SK-N-SH (cell line): ENCODE data around the gene ERICH3.

Experiments
- CTCF ChIP-seq: fragments of 200-600 bp; sonication (generic); IDR thresholded peaks from 2 replicates; pipeline ENCODE4 v1.6.1; 2017; ENCODE audit warnings: antibody characterized with exemption, mild to moderate bottlenecking, moderate library complexity
- ELF1 ChIP-seq: IDR thresholded peaks from 2 replicates; pipeline ENCODE4 v1.4.0; 2012
- FOXM1 ChIP-seq: IDR thresholded peaks from 2 replicates; pipeline ENCODE4 v1.4.0; 2012; ENCODE audit warnings: low read depth, mild to moderate bottlenecking
- JUND ChIP-seq: IDR thresholded peaks from 2 replicates; pipeline ENCODE4 v1.4.0; 2012
- NFIC ChIP-seq: IDR thresholded peaks from 2 replicates; pipeline ENCODE4 v1.4.0; 2012; ENCODE audit warnings: borderline replicate concordance
- SMC3 ChIP-seq: IDR thresholded peaks from 2 replicates; pipeline ENCODE4 v1.6.1; 2012; ENCODE audit warnings: low read depth, low read length, improper control_type of control experiment
- TAF1 ChIP-seq: IDR thresholded peaks from 2 replicates; pipeline ENCODE4 v1.6.1; 2012; ENCODE audit warnings: low read depth, mild to moderate bottlenecking, low read length, moderate library complexity, borderline replicate concordance
- TCF12 ChIP-seq: IDR thresholded peaks from 2 replicates; pipeline ENCODE4 v1.4.0; 2012
- TF ChIP-seq, protein P1 (sequence below): IDR thresholded peaks from 2 replicates; pipeline ENCODE4 v1.6.1; 2012; ENCODE audit warnings: mild to moderate bottlenecking, low read depth, low read length, moderate library complexity
- TF ChIP-seq, protein P2 (sequence below): IDR thresholded peaks from 2 replicates; pipeline ENCODE4 v1.4.0; 2012; ENCODE audit warnings: low read depth, borderline replicate concordance
- TF ChIP-seq, protein P3 (sequence below): IDR thresholded peaks from 2 replicates; pipeline ENCODE4 v1.4.0; 2012; ENCODE audit warnings: low read depth

DNA sequence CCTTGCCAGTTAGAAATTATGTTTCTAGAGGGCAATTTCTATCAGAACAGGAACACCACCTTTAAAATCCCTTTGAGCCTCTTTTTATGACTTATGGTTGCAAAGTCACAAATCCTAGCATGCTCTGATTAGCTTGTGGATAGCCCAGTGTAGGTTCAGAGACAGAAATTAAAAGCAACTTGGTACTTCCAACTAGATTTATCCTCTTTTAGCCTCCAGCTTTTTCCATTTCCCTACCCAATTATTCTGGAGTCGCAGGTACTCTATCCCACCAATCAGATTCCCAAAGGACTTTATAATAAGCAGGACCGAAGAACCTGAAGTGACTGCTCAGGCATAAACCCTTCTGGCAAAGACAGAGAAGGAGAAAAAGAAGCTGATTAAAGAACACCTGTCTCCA lies 127.8 kb downstream of the ERICH3 start:
- TF ChIP-seq CTCF, result no peak
- no peak for TF ChIP-seq NFIC
- TF ChIP-seq FOXM1, result no peak
- TF ChIP-seq, protein P1, sequence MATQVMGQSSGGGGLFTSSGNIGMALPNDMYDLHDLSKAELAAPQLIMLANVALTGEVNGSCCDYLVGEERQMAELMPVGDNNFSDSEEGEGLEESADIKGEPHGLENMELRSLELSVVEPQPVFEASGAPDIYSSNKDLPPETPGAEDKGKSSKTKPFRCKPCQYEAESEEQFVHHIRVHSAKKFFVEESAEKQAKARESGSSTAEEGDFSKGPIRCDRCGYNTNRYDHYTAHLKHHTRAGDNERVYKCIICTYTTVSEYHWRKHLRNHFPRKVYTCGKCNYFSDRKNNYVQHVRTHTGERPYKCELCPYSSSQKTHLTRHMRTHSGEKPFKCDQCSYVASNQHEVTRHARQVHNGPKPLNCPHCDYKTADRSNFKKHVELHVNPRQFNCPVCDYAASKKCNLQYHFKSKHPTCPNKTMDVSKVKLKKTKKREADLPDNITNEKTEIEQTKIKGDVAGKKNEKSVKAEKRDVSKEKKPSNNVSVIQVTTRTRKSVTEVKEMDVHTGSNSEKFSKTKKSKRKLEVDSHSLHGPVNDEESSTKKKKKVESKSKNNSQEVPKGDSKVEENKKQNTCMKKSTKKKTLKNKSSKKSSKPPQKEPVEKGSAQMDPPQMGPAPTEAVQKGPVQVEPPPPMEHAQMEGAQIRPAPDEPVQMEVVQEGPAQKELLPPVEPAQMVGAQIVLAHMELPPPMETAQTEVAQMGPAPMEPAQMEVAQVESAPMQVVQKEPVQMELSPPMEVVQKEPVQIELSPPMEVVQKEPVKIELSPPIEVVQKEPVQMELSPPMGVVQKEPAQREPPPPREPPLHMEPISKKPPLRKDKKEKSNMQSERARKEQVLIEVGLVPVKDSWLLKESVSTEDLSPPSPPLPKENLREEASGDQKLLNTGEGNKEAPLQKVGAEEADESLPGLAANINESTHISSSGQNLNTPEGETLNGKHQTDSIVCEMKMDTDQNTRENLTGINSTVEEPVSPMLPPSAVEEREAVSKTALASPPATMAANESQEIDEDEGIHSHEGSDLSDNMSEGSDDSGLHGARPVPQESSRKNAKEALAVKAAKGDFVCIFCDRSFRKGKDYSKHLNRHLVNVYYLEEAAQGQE, result no peak
- no peak for TF ChIP-seq TAF1
- no peak for TF ChIP-seq SMC3
- TF ChIP-seq, protein P2, sequence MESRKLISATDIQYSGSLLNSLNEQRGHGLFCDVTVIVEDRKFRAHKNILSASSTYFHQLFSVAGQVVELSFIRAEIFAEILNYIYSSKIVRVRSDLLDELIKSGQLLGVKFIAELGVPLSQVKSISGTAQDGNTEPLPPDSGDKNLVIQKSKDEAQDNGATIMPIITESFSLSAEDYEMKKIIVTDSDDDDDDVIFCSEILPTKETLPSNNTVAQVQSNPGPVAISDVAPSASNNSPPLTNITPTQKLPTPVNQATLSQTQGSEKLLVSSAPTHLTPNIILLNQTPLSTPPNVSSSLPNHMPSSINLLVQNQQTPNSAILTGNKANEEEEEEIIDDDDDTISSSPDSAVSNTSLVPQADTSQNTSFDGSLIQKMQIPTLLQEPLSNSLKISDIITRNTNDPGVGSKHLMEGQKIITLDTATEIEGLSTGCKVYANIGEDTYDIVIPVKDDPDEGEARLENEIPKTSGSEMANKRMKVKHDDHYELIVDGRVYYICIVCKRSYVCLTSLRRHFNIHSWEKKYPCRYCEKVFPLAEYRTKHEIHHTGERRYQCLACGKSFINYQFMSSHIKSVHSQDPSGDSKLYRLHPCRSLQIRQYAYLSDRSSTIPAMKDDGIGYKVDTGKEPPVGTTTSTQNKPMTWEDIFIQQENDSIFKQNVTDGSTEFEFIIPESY, result no peak
- no peak for TF ChIP-seq TCF12
- TF ChIP-seq ELF1, result no peak
- TF ChIP-seq JUND, result no peak
- TF ChIP-seq, protein P3, sequence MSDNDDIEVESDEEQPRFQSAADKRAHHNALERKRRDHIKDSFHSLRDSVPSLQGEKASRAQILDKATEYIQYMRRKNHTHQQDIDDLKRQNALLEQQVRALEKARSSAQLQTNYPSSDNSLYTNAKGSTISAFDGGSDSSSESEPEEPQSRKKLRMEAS, result no peak
